ENCODE results near the gene VPS54. TPM values are rescaled to one million over a fixed set of nuclear protein-coding genes. Genes with fewer than 3 reads are reported as not detected.
"Not testable (repeated sequence)": the region's sequence is repeated elsewhere in the genome, so short reads cannot be mapped to it uniquely, and the experiment has no call there.

The VPS54 gene
- total RNA-seq, 1 donor from 2014 or later = 18.7 TPM

- H3K27ac Mint-ChIP-seq (ENCODE audit: unreplicated experiment) = no peak overlapping the region
- H3K36me3 Mint-ChIP-seq (ENCODE audit: unreplicated experiment) = no peaks in the 10 kb centered on the region
- no peaks in the 10 kb centered on the region for H3K4me1 Mint-ChIP-seq (ENCODE audit: low read depth, unreplicated experiment)
- no peak for DNase-seq
- TF ChIP-seq CTCF (IDR thresholded peaks at IDR 0.05; ENCODE audit: partially characterized antibody, unreplicated experiment) = no peak
- H3K4me3 Mint-ChIP-seq (ENCODE audit: unreplicated experiment) = no peak overlapping the region
- H3K9me3 Mint-ChIP-seq (ENCODE audit: unreplicated experiment) = no peaks in the 10 kb centered on the region
- H3K27me3 Mint-ChIP-seq (ENCODE audit: unreplicated experiment) = no peaks in the 10 kb centered on the region
Observed at GRCh38 chr2:63977904-63978303, 41.3 kb downstream of the VPS54 start.

- Mint-ChIP-seq H3K27ac (ENCODE audit: unreplicated experiment) (no peak overlapping the region), H3K4me1 (ENCODE audit: low read depth, unreplicated experiment) (no peaks in the 10 kb centered on the region), H3K4me3 (ENCODE audit: unreplicated experiment) (no peak overlapping the region), H3K27me3 (ENCODE audit: unreplicated experiment) (no peaks in the 10 kb centered on the region), H3K36me3 (ENCODE audit: unreplicated experiment) (no peaks in the 10 kb centered on the region), H3K9me3 (ENCODE audit: unreplicated experiment) (no peaks in the 10 kb centered on the region)
- no peak for DNase-seq
- no peak for TF ChIP-seq CTCF (IDR thresholded peaks at IDR 0.05; ENCODE audit: partially characterized antibody, unreplicated experiment)
Observed at GRCh38 chr2:63976125-63976510, 43.1 kb downstream of the VPS54 start.

- no peak for DNase-seq
- Mint-ChIP-seq H3K27me3 (ENCODE audit: unreplicated experiment) (no peaks in the 10 kb centered on the region), H3K4me3 (ENCODE audit: unreplicated experiment) (no peak overlapping the region), H3K27ac (ENCODE audit: unreplicated experiment) (peak overlapping the region; percentile 18), H3K4me1 (ENCODE audit: low read depth, unreplicated experiment) (no peaks in the 10 kb centered on the region), H3K36me3 (ENCODE audit: unreplicated experiment) (no peaks in the 10 kb centered on the region), H3K9me3 (ENCODE audit: unreplicated experiment) (no peaks in the 10 kb centered on the region)
- TF ChIP-seq CTCF (IDR thresholded peaks at IDR 0.05; ENCODE audit: partially characterized antibody, unreplicated experiment) = no peak
Observed at GRCh38 chr2:63975437-63976124, 43.6 kb downstream of the VPS54 start.

GRCh38 chr2:63975036-63975435 lies 44.2 kb downstream of the VPS54 start:
- DNase-seq; H3K9me3 Mint-ChIP-seq (ENCODE audit: unreplicated experiment); H3K4me1 Mint-ChIP-seq (ENCODE audit: low read depth, unreplicated experiment); H3K36me3 Mint-ChIP-seq (ENCODE audit: unreplicated experiment); H3K27ac Mint-ChIP-seq (ENCODE audit: unreplicated experiment); H3K27me3 Mint-ChIP-seq (ENCODE audit: unreplicated experiment); H3K4me3 Mint-ChIP-seq (ENCODE audit: unreplicated experiment): not testable (repeated sequence)

GRCh38 chr2:63962186-63962585 lies 57.0 kb downstream of the VPS54 start:
- Mint-ChIP-seq H3K27me3 (ENCODE audit: unreplicated experiment) (no peaks in the 10 kb centered on the region), H3K36me3 (ENCODE audit: unreplicated experiment) (no peaks in the 10 kb centered on the region)

More at GRCh38 chr2:63962186-63962585, 57.0 kb downstream of the VPS54 start:
- H3K4me1 Mint-ChIP-seq (ENCODE audit: low read depth, unreplicated experiment) = no peaks in the 10 kb centered on the region
- DNase-seq = no peak
- no peak overlapping the region for H3K4me3 Mint-ChIP-seq (ENCODE audit: unreplicated experiment)
- H3K27ac Mint-ChIP-seq (ENCODE audit: unreplicated experiment) = no peak overlapping the region
- no peaks in the 10 kb centered on the region for H3K9me3 Mint-ChIP-seq (ENCODE audit: unreplicated experiment)
- no peak for TF ChIP-seq CTCF (IDR thresholded peaks at IDR 0.05; ENCODE audit: partially characterized antibody, unreplicated experiment)
